OCI-LY3 (cell line): Measurements from ENCODE around the gene CD320.

Source experiments
- H2AFZ ChIP-seq: fragments of 200-600, 300-600 bp; shearing (Covaris generic); 2 replicates; pipeline ENCODE4 v1.6.0; 2014; ENCODE audit warnings: antibody characterized with exemption, low read depth, low read length
- H3K27ac ChIP-seq: fragments of 200-600, 300-600 bp; sonication (generic); 2 replicates; pipeline ENCODE4 v1.5.1; 2014; ENCODE audit warnings: mild to moderate bottlenecking, low read length, moderate library complexity, mixed read lengths
- H3K27me3 ChIP-seq: fragments of 200-600, 300-600 bp; sonication (generic); 2 replicates; pipeline ENCODE4 v1.6.1; 2014; ENCODE audit warnings: low read depth, low read length, mixed read lengths
- H3K36me3 ChIP-seq: fragments of 200-600, 300-600 bp; sonication (generic); replicated peaks from 2 replicates; pipeline ENCODE3; 2014; ENCODE audit warnings: low read depth, low read length, mixed read lengths
- H3K4me1 ChIP-seq: fragments of 300-600, 200-600 bp; sonication (generic); 2 replicates; pipeline ENCODE4 v1.6.1; 2014; ENCODE audit warnings: low read length, mixed read lengths
- H3K4me2 ChIP-seq: fragments of 200-600, 300-600 bp; sonication (generic); 2 replicates; pipeline ENCODE4 v1.6.1; 2014; ENCODE audit warnings: low read length, mixed read lengths
- H3K4me3 ChIP-seq: fragments of 300-600, 200-600 bp; sonication (generic); 2 replicates; pipeline ENCODE4 v1.5.1; 2014; ENCODE audit warnings: antibody characterized with exemption, mild to moderate bottlenecking, low read length, moderate library complexity
- H3K79me2 ChIP-seq: fragments of 300-600, 200-600 bp; shearing (Covaris generic); 2 replicates; pipeline ENCODE4 v1.6.1; 2014; ENCODE audit warnings: mild to moderate bottlenecking, low read length, mixed read lengths
- H3K9ac ChIP-seq: fragments of 300-600, 200-600 bp; shearing (Covaris generic); 2 replicates; pipeline ENCODE4 v1.6.0; 2014; ENCODE audit warnings: mild to moderate bottlenecking, low read length, moderate library complexity
- H3K9me3 ChIP-seq: fragments of 200-600, 300-600 bp; shearing (Covaris generic); 2 replicates; pipeline ENCODE4 v1.6.1; 2014; ENCODE audit warnings: low read length, mixed read lengths; ENCODE audit not compliant: insufficient read depth
- H4K20me1 ChIP-seq: fragments of 200-600, 300-600 bp; sonication (generic); 2 replicates; pipeline ENCODE4 v1.6.1; 2016; ENCODE audit warnings: low read length, mixed read lengths; ENCODE audit not compliant: insufficient read depth
- CTCF ChIP-seq: fragments of 200-600, 300-600 bp; sonication (generic); IDR thresholded peaks from 2 replicates; pipeline ENCODE4 v1.5.1; 2014; ENCODE audit warnings: antibody characterized with exemption, low read length, low read depth
- EZH2phosphoT487 ChIP-seq: fragments of 200-600 bp; shearing (Covaris generic); IDR thresholded peaks from 2 replicates; pipeline ENCODE4 v1.6.1; 2018; ENCODE audit warnings: antibody characterized with exemption, mixed run types, low read depth

Gene CD320

GRCh38 chr19:8308891-8309291 is 733 bp upstream of the CD320 start:
- no peak overlapping the region for H3K27ac ChIP-seq
- no peak overlapping the region for H3K9ac ChIP-seq
- H3K36me3 ChIP-seq = peaks cover 43% of the 10 kb centered on the region

GRCh38 chr19:8307400-8307964 is 676 bp downstream of the CD320 start:
- Histone ChIP-seq H3K79me2 (peaks cover 36% of the 10 kb centered on the region), H3K4me3 (peak overlapping the region; percentile 82), H3K4me1 (peaks cover 17% of the 10 kb centered on the region), H3K27me3 (no peaks in the 10 kb centered on the region), H3K27ac (peak overlapping the region; percentile 45), H3K9ac (peak overlapping the region; percentile 79), H3K36me3 (peaks cover 41% of the 10 kb centered on the region), H3K9me3 (no peaks in the 10 kb centered on the region), H3K4me2 (peak overlapping the region; percentile 81), H2AFZ (no peak overlapping the region; the same call in 1 of the 2 replicates), H4K20me1 (no peaks in the 10 kb centered on the region)
- no peak for TF ChIP-seq EZH2phosphoT487
- no peak for TF ChIP-seq CTCF

More at GRCh38 chr19:8308891-8309291, 733 bp upstream of the CD320 start:
- Histone ChIP-seq H4K20me1 (no peaks in the 10 kb centered on the region), H3K9me3 (no peaks in the 10 kb centered on the region), H2AFZ (no peak overlapping the region), H3K4me2 (peak overlapping the region; percentile 81), H3K27me3 (no peaks in the 10 kb centered on the region), H3K4me3 (peak overlapping the region; percentile 82), H3K4me1 (peaks cover 17% of the 10 kb centered on the region), H3K79me2 (peaks cover 36% of the 10 kb centered on the region)
- TF ChIP-seq EZH2phosphoT487 = no peak
- no peak for TF ChIP-seq CTCF

GRCh38 chr19:8306235-8307054 is 1.7 kb downstream of the CD320 start:
- Histone ChIP-seq H2AFZ (no peak overlapping the region), H3K79me2 (peaks cover 36% of the 10 kb centered on the region), H3K27ac (no peak overlapping the region), H3K9ac (peak overlapping the region; percentile 79; the same call in 1 of the 2 replicates), H3K27me3 (no peaks in the 10 kb centered on the region), H3K4me3 (peak overlapping the region; percentile 82), H4K20me1 (no peaks in the 10 kb centered on the region), H3K36me3 (peaks cover 42% of the 10 kb centered on the region), H3K4me1 (peaks cover 17% of the 10 kb centered on the region), H3K4me2 (peak overlapping the region; percentile 81), H3K9me3 (no peaks in the 10 kb centered on the region)
- TF ChIP-seq EZH2phosphoT487 = no peak
- TF ChIP-seq CTCF = no peak

- peaks cover 35% of the 10 kb centered on the region for H3K36me3 ChIP-seq
- no peak overlapping the region for H3K27ac ChIP-seq
- H3K9ac ChIP-seq = no peak overlapping the region
- no peak overlapping the region for H3K4me3 ChIP-seq
- H3K4me2 ChIP-seq = no peak overlapping the region
- no peak overlapping the region for H2AFZ ChIP-seq
- no peak for TF ChIP-seq CTCF
- no peak for TF ChIP-seq EZH2phosphoT487
- H4K20me1 ChIP-seq = no peaks in the 10 kb centered on the region
- peaks cover 17% of the 10 kb centered on the region for H3K4me1 ChIP-seq
- peaks cover 36% of the 10 kb centered on the region for H3K79me2 ChIP-seq
- no peaks in the 10 kb centered on the region for H3K9me3 ChIP-seq
- H3K27me3 ChIP-seq = no peaks in the 10 kb centered on the region
These were observed 2.4 kb downstream of the CD320 start for GRCh38 chr19:8305798-8306197.
